GM21529 (cell line): ENCODE data around the gene SOS1.

Experiments
- ATAC-seq: cut with Tn5 transposase; IDR thresholded peaks from one replicate; pipeline ENCODE4 v1.9.1; 2021; ENCODE audit not compliant: unreplicated experiment

Gene SOS1

GRCh38 chr2:38935568-38936172 is 185.2 kb downstream of the SOS1 start:
- ATAC-seq: no peak

GRCh38 chr2:38934742-38935141 is 186.1 kb downstream of the SOS1 start:
- no peak for ATAC-seq

GRCh38 chr2:38933653-38934052 is 187.2 kb downstream of the SOS1 start:
- ATAC-seq: no peak

GRCh38 chr2:38932586-38932985 is 188.3 kb downstream of the SOS1 start:
- ATAC-seq: no peak
